ENCODE results near the gene PPP1R12B. TPM values are rescaled to one million over a fixed set of nuclear protein-coding genes. Genes with fewer than 3 reads are reported as not detected.

PPP1R12B gene
- total RNA-seq, 1 experiment from 2014 or later, result 17.0 TPM

GRCh38 chr1:202310071-202310725, 38.3 kb upstream of the PPP1R12B start:
- no TSS peak for BruUV-seq (replicated peaks)
- intact Hi-C loops (cut with micrococcal nuclease; ENCODE audit: unreplicated experiment), result no loop called here
- CTCF ChIA-PET, result no interaction called here
- no peak for DNase-seq (ENCODE audit: low spot score)
- TF ChIP-seq CTCF (conservative IDR thresholded peaks at IDR 0.05; ENCODE audit: low read depth, low read length) (no peak), EZH2 (IDR thresholded peaks at IDR 0.05; ENCODE audit: borderline replicate concordance, low read depth, low read length, poor library complexity, severe bottlenecking) (no peak)
- no peak overlapping the region for H3K27ac ChIP-seq (ENCODE audit: low read depth, low read length, poor library complexity, severe bottlenecking)
- no peaks in the 10 kb centered on the region for H3K36me3 ChIP-seq (ENCODE audit: insufficient read depth, low read length, poor library complexity, severe bottlenecking)
- no peaks in the 10 kb centered on the region for H3K27me3 ChIP-seq (replicated peaks; ENCODE audit: insufficient read depth, low read depth, low read length, poor library complexity)
- POLR2A ChIA-PET (ENCODE audit: low non-redundant PET), result no interaction called here
- H3K4me3 ChIP-seq (ENCODE audit: low read depth, low read length, poor library complexity, severe bottlenecking), result no peak overlapping the region
- H3K9me3 ChIP-seq (ENCODE audit: low read depth, low read length, poor library complexity, severe bottlenecking), result no peaks in the 10 kb centered on the region
- H3K4me1 ChIP-seq (ENCODE audit: insufficient read depth, low read length, poor library complexity, severe bottlenecking), result peaks cover 12% of the 10 kb centered on the region

- no peaks in the 10 kb centered on the region for H3K27me3 ChIP-seq (replicated peaks; ENCODE audit: insufficient read depth, low read depth, low read length, poor library complexity)
- peaks cover 12% of the 10 kb centered on the region for H3K4me1 ChIP-seq (ENCODE audit: insufficient read depth, low read length, poor library complexity, severe bottlenecking)
- no peak overlapping the region for H3K4me3 ChIP-seq (ENCODE audit: low read depth, low read length, poor library complexity, severe bottlenecking)
- no peak overlapping the region for H3K27ac ChIP-seq (ENCODE audit: low read depth, low read length, poor library complexity, severe bottlenecking)
- intact Hi-C loops (cut with micrococcal nuclease; ENCODE audit: unreplicated experiment), result no loop called here
- ChIA-PET POLR2A (ENCODE audit: low non-redundant PET) (no interaction called here), CTCF (no interaction called here)
- no TSS peak for BruUV-seq (replicated peaks)
- no peaks in the 10 kb centered on the region for H3K9me3 ChIP-seq (ENCODE audit: low read depth, low read length, poor library complexity, severe bottlenecking)
- DNase-seq (ENCODE audit: low spot score), result no peak
- TF ChIP-seq EZH2 (IDR thresholded peaks at IDR 0.05; ENCODE audit: borderline replicate concordance, low read depth, low read length, poor library complexity, severe bottlenecking) (no peak), CTCF (conservative IDR thresholded peaks at IDR 0.05; ENCODE audit: low read depth, low read length) (no peak)
- no peaks in the 10 kb centered on the region for H3K36me3 ChIP-seq (ENCODE audit: insufficient read depth, low read length, poor library complexity, severe bottlenecking)
These were observed 37.8 kb upstream of the PPP1R12B start for GRCh38 chr1:202310746-202311145.

- POLR2A ChIA-PET (ENCODE audit: low non-redundant PET), result no interaction called here
- DNase-seq (ENCODE audit: low spot score), result peak; percentile 67
- Histone ChIP-seq H3K9me3 (ENCODE audit: low read depth, low read length, poor library complexity, severe bottlenecking) (no peaks in the 10 kb centered on the region), H3K27me3 (replicated peaks; ENCODE audit: insufficient read depth, low read depth, low read length, poor library complexity) (no peaks in the 10 kb centered on the region), H3K4me3 (ENCODE audit: low read depth, low read length, poor library complexity, severe bottlenecking) (no peak overlapping the region), H3K27ac (ENCODE audit: low read depth, low read length, poor library complexity, severe bottlenecking) (no peak overlapping the region), H3K4me1 (ENCODE audit: insufficient read depth, low read length, poor library complexity, severe bottlenecking) (peaks cover 12% of the 10 kb centered on the region), H3K36me3 (ENCODE audit: insufficient read depth, low read length, poor library complexity, severe bottlenecking) (no peaks in the 10 kb centered on the region)
- intact Hi-C loops (cut with micrococcal nuclease; ENCODE audit: unreplicated experiment), result no loop called here
- CTCF ChIA-PET, result interaction anchor here (0.7 to 1.0 kb wide), 3 partner anchors 30 to 120 kb away, joined by 3 read pairs; partner anchors contain the start of gene UBE2T
- BruUV-seq (replicated peaks), result no TSS peak
- TF ChIP-seq EZH2 (IDR thresholded peaks at IDR 0.05; ENCODE audit: borderline replicate concordance, low read depth, low read length, poor library complexity, severe bottlenecking) (no peak), CTCF (conservative IDR thresholded peaks at IDR 0.05; ENCODE audit: low read depth, low read length) (no peak)
These were observed 36.4 kb upstream of the PPP1R12B start for GRCh38 chr1:202311875-202312635.

All from A673 (cell line).